BE2C (cell line): ENCODE measurements around the gene RBM33.
A peak's percentile ranks its signal among the peaks of the same experiment; 100 is the strongest.

Experiments
- DNase-seq: peaks from one replicate; pipeline ENCODE4 v3.0.0-alpha.2; 2020
- H3K27me3 ChIP-seq: fragments of 250-450 bp; sonication (Bioruptor Pico); 2 replicates; pipeline ENCODE4 v1.5.1; 2020; ENCODE audit warnings: mild to moderate bottlenecking
- H3K36me3 ChIP-seq: fragments of 250-450 bp; sonication (Bioruptor Pico); 2 replicates; pipeline ENCODE4 v1.5.1; 2020; ENCODE audit warnings: mild to moderate bottlenecking
- H3K4me1 ChIP-seq: fragments of 250-450 bp; sonication (Bioruptor Pico); 2 replicates; pipeline ENCODE4 v1.5.1; 2020
- H3K4me3 ChIP-seq: 2 replicates; pipeline ENCODE4 v1.5.1; 2011; ENCODE audit warnings: low read depth, low read length
- H3K9me3 ChIP-seq: fragments of 250-450 bp; sonication (Bioruptor Pico); 2 replicates; pipeline ENCODE4 v1.5.1; 2020
- CTCF ChIP-seq: IDR thresholded peaks from 2 replicates; pipeline ENCODE4 v1.5.1; 2012; ENCODE audit warnings: mild to moderate bottlenecking, low read depth, low read length

Gene RBM33

GRCh38 chr7:155735442-155736115, 91.1 kb downstream of the RBM33 start:
- Histone ChIP-seq H3K36me3 (peaks cover 26% of the 10 kb centered on the region), H3K4me1 (no peaks in the 10 kb centered on the region), H3K4me3 (no peak overlapping the region), H3K9me3 (no peaks in the 10 kb centered on the region), H3K27me3 (no peaks in the 10 kb centered on the region)
- no peak for TF ChIP-seq CTCF
- no peak for DNase-seq

GRCh38 chr7:155737590-155737989, 93.1 kb downstream of the RBM33 start:
- Histone ChIP-seq H3K9me3 (no peaks in the 10 kb centered on the region), H3K4me3 (no peak overlapping the region), H3K36me3 (peaks cover 42% of the 10 kb centered on the region), H3K4me1 (no peaks in the 10 kb centered on the region), H3K27me3 (no peaks in the 10 kb centered on the region)
- no peak for DNase-seq
- TF ChIP-seq CTCF: no peak

GRCh38 chr7:155738104-155738503, 93.6 kb downstream of the RBM33 start:
- peak; percentile 41 for DNase-seq
- Histone ChIP-seq H3K27me3 (no peaks in the 10 kb centered on the region), H3K4me3 (no peak overlapping the region), H3K9me3 (no peaks in the 10 kb centered on the region), H3K4me1 (no peaks in the 10 kb centered on the region), H3K36me3 (peaks cover 47% of the 10 kb centered on the region)
- TF ChIP-seq CTCF: no peak

GRCh38 chr7:155738652-155739537, 94.4 kb downstream of the RBM33 start:
- Histone ChIP-seq H3K4me3 (no peak overlapping the region), H3K4me1 (no peaks in the 10 kb centered on the region), H3K36me3 (peaks cover 55% of the 10 kb centered on the region), H3K9me3 (no peaks in the 10 kb centered on the region), H3K27me3 (no peaks in the 10 kb centered on the region)
- peak; percentile 77 for TF ChIP-seq CTCF
- peak; percentile 81 for DNase-seq

GRCh38 chr7:155739538-155740143, 95.2 kb downstream of the RBM33 start:
- Histone ChIP-seq H3K4me1 (no peaks in the 10 kb centered on the region), H3K9me3 (no peaks in the 10 kb centered on the region), H3K27me3 (no peaks in the 10 kb centered on the region), H3K4me3 (no peak overlapping the region), H3K36me3 (peaks cover 60% of the 10 kb centered on the region)
- no peak for TF ChIP-seq CTCF
- no peak for DNase-seq
